Measurements from ENCODE around the gene STAG1. TPM values are rescaled to one million over a fixed set of nuclear protein-coding genes. Genes with fewer than 3 reads are reported as not detected.
"Not testable (repeated sequence)": the region's sequence is repeated elsewhere in the genome, so short reads cannot be mapped to it uniquely, and the experiment has no call there.

STAG1 gene
- total and polyA plus RNA-seq, 4 donors, result 4.6 to 28.0 (median 16.6) TPM

- Histone ChIP-seq H3K27me3 (ENCODE audit: control insufficient read depth in 4 of 4, insufficient read depth in 4 of 4, low read length in 3 of 4) (no peaks in the 10 kb centered on the region), H3K9me3 (ENCODE audit: control insufficient read depth in 4 of 4, low read length in 3 of 4) (no peaks in the 10 kb centered on the region), H3K27ac (ENCODE audit: low read depth in 1 of 2, low read length in 2 of 2) (no peak overlapping the region), H3K36me3 (ENCODE audit: control insufficient read depth in 4 of 4, insufficient read depth in 3 of 4, low read depth in 1 of 4, low read length in 3 of 4) (peaks cover 0 to 6% (median under 1%) of the 10 kb centered on the region in 4 donors), H3K4me3 (ENCODE audit: low read depth in 1 of 3, low read length in 3 of 3) (no peak overlapping the region), H3K4me1 (ENCODE audit: control insufficient read depth in 4 of 4, insufficient read depth in 4 of 4, low read length in 3 of 4) (peaks cover under 1 to 12% (median 7%) of the 10 kb centered on the region in 4 donors), H3K9ac (ENCODE audit: low read depth in 1 of 2, low read length in 2 of 2) (no peak overlapping the region)
- TF ChIP-seq, protein P1, sequence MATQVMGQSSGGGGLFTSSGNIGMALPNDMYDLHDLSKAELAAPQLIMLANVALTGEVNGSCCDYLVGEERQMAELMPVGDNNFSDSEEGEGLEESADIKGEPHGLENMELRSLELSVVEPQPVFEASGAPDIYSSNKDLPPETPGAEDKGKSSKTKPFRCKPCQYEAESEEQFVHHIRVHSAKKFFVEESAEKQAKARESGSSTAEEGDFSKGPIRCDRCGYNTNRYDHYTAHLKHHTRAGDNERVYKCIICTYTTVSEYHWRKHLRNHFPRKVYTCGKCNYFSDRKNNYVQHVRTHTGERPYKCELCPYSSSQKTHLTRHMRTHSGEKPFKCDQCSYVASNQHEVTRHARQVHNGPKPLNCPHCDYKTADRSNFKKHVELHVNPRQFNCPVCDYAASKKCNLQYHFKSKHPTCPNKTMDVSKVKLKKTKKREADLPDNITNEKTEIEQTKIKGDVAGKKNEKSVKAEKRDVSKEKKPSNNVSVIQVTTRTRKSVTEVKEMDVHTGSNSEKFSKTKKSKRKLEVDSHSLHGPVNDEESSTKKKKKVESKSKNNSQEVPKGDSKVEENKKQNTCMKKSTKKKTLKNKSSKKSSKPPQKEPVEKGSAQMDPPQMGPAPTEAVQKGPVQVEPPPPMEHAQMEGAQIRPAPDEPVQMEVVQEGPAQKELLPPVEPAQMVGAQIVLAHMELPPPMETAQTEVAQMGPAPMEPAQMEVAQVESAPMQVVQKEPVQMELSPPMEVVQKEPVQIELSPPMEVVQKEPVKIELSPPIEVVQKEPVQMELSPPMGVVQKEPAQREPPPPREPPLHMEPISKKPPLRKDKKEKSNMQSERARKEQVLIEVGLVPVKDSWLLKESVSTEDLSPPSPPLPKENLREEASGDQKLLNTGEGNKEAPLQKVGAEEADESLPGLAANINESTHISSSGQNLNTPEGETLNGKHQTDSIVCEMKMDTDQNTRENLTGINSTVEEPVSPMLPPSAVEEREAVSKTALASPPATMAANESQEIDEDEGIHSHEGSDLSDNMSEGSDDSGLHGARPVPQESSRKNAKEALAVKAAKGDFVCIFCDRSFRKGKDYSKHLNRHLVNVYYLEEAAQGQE (IDR thresholded peaks at IDR 0.05), result no peak
- TF ChIP-seq HNF4G (IDR thresholded peaks at IDR 0.05), result no peak
- no peak for DNase-seq (ENCODE audit: low spot score)
These were observed 131.7 kb downstream of the STAG1 start for GRCh38 chr3:136620436-136620835.

GRCh38 chr3:136617969-136618525, 134.1 kb downstream of the STAG1 start:
- not testable (repeated sequence) for DNase-seq (ENCODE audit: low spot score)

GRCh38 chr3:136617198-136617597, 135.0 kb downstream of the STAG1 start:
- peaks cover 0 to 4% (median 1%) of the 10 kb centered on the region in 4 donors for H3K4me1 ChIP-seq (ENCODE audit: control insufficient read depth in 4 of 4, insufficient read depth in 4 of 4, low read length in 3 of 4)
- TF ChIP-seq EGR1 (IDR thresholded peaks at IDR 0.05; ENCODE audit: low read depth in 2 of 2), result no peak
- TF ChIP-seq YY1 (IDR thresholded peaks at IDR 0.05), result no peak
- no peak for TF ChIP-seq HNF4G (IDR thresholded peaks at IDR 0.05)
- no peak for TF ChIP-seq RAD21 (IDR thresholded peaks at IDR 0.05)
- no peak for TF ChIP-seq HNF4A (conservative IDR thresholded peaks at IDR 0.05)
- TF ChIP-seq ZBTB33 (IDR thresholded peaks at IDR 0.05), result no peak
- no peak for TF ChIP-seq NR2F2 (IDR thresholded peaks at IDR 0.05)
- TF ChIP-seq FOXA1 (IDR thresholded peaks at IDR 0.05), result no peak
- no peak for TF ChIP-seq JUND (IDR thresholded peaks at IDR 0.05)
- TF ChIP-seq GABPA (IDR thresholded peaks at IDR 0.05 in 1 of 2, conservative IDR thresholded peaks at IDR 0.05 in 1 of 2), result no peak
- TF ChIP-seq RXRA (IDR thresholded peaks at IDR 0.05), result no peak
- H3K27me3 ChIP-seq (ENCODE audit: control insufficient read depth in 4 of 4, insufficient read depth in 4 of 4, low read length in 3 of 4), result no peaks in the 10 kb centered on the region
- H3K9me3 ChIP-seq (ENCODE audit: control insufficient read depth in 4 of 4, low read length in 3 of 4), result no peaks in the 10 kb centered on the region
- H3K4me3 ChIP-seq (ENCODE audit: low read depth in 1 of 3, low read length in 3 of 3), result no peak overlapping the region
- no peak overlapping the region for H3K27ac ChIP-seq (ENCODE audit: low read depth in 1 of 2, low read length in 2 of 2)
- DNase-seq (ENCODE audit: low spot score), result no peak
- no peak overlapping the region for H3K9ac ChIP-seq (ENCODE audit: low read depth in 1 of 2, low read length in 2 of 2)
- peaks cover 0 to 6% (median under 1%) of the 10 kb centered on the region in 4 donors for H3K36me3 ChIP-seq (ENCODE audit: control insufficient read depth in 4 of 4, insufficient read depth in 3 of 4, low read depth in 1 of 4, low read length in 3 of 4)

More at GRCh38 chr3:136617969-136618525, 134.1 kb downstream of the STAG1 start:
- H3K4me3 ChIP-seq (ENCODE audit: low read depth in 1 of 3, low read length in 3 of 3); H3K27ac ChIP-seq (ENCODE audit: low read depth in 1 of 2, low read length in 2 of 2); H3K4me1 ChIP-seq (ENCODE audit: control insufficient read depth in 4 of 4, insufficient read depth in 4 of 4, low read length in 3 of 4); H3K9ac ChIP-seq (ENCODE audit: low read depth in 1 of 2, low read length in 2 of 2); H3K27me3 ChIP-seq (ENCODE audit: control insufficient read depth in 4 of 4, insufficient read depth in 4 of 4, low read length in 3 of 4); H3K9me3 ChIP-seq (ENCODE audit: control insufficient read depth in 4 of 4, low read length in 3 of 4); H3K36me3 ChIP-seq (ENCODE audit: control insufficient read depth in 4 of 4, insufficient read depth in 3 of 4, low read depth in 1 of 4, low read length in 3 of 4): not testable (repeated sequence)
- WGBS, result 89% methylated on average over 6 of the region's 6 CpGs
